ENCODE data around the gene RAF1. TPM values are rescaled to one million over a fixed set of nuclear protein-coding genes. Genes with fewer than 3 reads are reported as not detected.
"Not testable (repeated sequence)": the region's sequence is repeated elsewhere in the genome, so short reads cannot be mapped to it uniquely, and the experiment has no call there.

The RAF1 gene
- total RNA-seq, 2 experiments from 2014 or later = 79.3 to 79.8 TPM

DNA sequence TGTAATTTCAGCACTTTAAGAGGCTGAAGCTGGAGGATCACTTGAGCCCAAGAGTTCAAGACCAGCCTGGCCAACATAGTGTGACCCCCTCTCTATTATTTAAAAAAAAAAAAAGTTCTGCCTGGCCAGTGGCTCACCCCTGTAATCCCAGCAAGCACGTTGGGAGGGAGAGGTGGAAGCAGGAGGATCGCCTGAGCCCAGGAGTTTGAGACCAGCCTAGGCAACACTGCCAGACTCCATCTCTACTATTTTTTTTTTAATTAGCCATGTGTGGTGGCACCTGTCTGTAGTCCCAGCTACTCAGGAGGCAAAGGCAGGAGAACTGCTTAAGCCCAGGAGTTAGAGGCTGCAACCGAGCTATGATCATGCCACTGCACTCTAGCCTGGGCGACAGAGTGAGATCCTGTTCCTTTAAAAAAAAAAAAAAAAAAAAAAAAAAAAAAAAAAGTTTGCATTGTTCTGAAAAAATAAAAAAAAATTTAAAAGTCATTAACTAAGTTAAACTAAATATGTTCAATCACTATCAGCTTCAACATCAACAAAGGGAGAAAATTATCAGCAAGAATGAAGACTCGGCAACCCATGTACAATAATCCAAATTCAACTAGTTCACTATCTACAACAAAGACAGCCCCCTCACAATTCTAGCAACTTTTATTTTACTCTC is 1.9 kb downstream of the RAF1 start:
- Mint-ChIP-seq H3K36me3 (peaks cover 15% of the 10 kb centered on the region), H3K9me3 (peaks cover 2% of the 10 kb centered on the region), H3K4me1 (peaks cover 41% of the 10 kb centered on the region)

DNA sequence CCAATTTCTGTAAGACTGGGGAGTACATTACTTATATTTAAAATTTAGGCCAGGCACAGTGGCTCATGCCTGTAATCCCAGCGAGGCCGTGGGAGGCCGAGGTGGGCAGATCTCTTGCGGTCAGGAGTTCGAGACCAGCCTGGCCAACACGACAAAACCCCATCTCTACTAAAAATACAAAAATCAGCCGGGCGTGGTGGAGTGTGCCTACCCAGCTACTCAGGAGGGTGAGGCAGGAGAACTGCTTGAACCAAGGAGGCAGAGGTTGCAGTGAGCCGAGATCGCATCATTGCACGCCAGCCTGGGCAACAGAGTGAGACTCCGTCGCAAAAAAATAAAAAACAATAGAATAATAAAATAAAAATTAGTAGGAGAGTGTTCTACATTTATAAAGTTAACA is 2.5 kb downstream of the RAF1 start:
- peak overlapping the region; percentile 40 for H3K4me3 Mint-ChIP-seq
- DNase-seq, H3K27me3 Mint-ChIP-seq, H3K9me3 Mint-ChIP-seq: not testable (repeated sequence)
- H3K27ac Mint-ChIP-seq = peak overlapping the region; percentile 45
- peaks cover 15% of the 10 kb centered on the region for H3K36me3 Mint-ChIP-seq
- H3K4me1 Mint-ChIP-seq = peaks cover 47% of the 10 kb centered on the region

More for the DNA sequence above, 1.9 kb downstream of the RAF1 start:
- peak overlapping the region; percentile 88 for H3K4me3 Mint-ChIP-seq
- H3K27ac Mint-ChIP-seq = peak overlapping the region; percentile 73
- H3K27me3 Mint-ChIP-seq = no peaks in the 10 kb centered on the region
- DNase-seq = no peak

DNA sequence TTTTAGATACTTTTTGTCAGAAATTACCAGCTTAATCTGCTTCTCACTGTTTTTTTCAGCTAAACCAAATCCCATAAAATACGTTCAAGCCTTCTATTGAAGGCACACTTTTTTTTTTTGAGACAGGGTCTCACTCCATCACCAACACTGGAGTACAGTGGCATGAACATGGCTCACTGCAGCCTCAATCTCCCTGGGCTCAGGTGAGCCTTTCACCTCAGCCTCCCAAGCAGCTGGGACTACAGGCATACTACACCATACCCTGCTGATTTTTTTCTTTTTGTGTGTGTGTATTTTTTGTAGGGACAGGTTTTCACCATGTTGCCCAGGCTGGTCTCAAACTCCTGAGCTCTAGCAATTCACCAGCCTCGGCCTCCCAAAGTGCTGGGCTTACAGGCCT is 3.7 kb downstream of the RAF1 start:
- Mint-ChIP-seq H3K9me3 (no peaks in the 10 kb centered on the region), H3K4me3 (no peak overlapping the region), H3K36me3 (peaks cover 24% of the 10 kb centered on the region), H3K27ac (no peak overlapping the region), H3K4me1 (peaks cover 57% of the 10 kb centered on the region), H3K27me3 (no peaks in the 10 kb centered on the region)
- no peak for DNase-seq

DNA sequence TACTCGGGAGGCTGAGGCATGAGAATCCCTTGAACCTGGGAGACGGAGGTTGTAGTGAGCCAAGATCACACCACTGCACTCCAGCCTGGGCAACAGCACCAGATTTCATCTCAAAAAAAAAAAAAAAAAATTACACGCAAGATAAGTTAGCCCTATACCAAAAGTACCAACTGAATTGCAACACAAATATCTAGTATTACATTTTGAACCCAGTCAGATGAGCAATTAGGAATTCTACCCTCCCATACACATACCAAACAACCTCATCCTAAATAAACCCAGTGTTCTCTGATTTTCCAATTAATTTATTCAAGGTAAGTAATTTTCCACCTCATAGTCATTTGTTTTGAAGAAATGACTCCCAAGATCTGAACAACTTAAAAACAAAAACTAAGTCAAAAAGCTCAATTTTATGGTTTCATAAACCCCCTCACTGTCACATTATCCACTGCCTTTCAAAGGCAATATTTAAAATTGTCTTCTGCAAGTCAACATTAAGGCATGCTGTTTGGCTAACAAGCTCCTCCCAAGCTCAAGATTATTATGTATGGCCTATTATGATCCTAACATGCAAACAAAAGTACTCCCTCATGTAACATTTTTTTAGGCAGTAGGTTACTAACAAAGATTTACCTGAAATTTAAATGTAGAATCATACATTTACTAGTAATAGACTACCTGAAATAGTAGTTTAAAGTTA is 4.5 kb downstream of the RAF1 start:
- Mint-ChIP-seq H3K9me3 (no peaks in the 10 kb centered on the region), H3K4me1 (peaks cover 56% of the 10 kb centered on the region), H3K36me3 (peaks cover 24% of the 10 kb centered on the region), H3K4me3 (no peak overlapping the region), H3K27ac (peak overlapping the region; percentile 7), H3K27me3 (no peaks in the 10 kb centered on the region)
- no peak for DNase-seq

DNA sequence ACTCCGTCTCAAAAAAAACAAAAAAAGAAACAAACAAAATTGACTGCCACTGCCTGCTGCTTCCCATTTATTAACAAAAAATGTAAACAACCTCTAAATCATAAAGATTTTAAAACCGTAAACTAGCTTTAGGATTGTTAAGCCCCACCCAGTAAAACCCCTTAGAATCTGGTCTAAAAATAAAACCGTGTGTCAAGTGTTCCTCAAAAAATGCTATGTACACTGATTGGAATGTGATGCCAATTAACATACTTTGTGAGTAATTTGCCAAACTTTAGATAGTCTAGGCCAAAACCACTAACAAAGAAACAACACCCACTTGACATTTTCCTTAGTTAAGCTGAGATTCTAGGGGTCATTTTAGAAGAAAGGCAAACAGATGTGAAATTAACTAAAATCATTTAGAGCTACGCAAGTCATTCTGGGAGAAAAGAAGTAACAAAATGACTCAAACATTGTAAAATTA is 5.3 kb downstream of the RAF1 start:
- DNase-seq = no peak
- Mint-ChIP-seq H3K4me1 (peaks cover 57% of the 10 kb centered on the region), H3K27ac (no peak overlapping the region), H3K36me3 (peaks cover 24% of the 10 kb centered on the region), H3K9me3 (no peaks in the 10 kb centered on the region), H3K27me3 (no peaks in the 10 kb centered on the region), H3K4me3 (peak overlapping the region; percentile 45)

DNA sequence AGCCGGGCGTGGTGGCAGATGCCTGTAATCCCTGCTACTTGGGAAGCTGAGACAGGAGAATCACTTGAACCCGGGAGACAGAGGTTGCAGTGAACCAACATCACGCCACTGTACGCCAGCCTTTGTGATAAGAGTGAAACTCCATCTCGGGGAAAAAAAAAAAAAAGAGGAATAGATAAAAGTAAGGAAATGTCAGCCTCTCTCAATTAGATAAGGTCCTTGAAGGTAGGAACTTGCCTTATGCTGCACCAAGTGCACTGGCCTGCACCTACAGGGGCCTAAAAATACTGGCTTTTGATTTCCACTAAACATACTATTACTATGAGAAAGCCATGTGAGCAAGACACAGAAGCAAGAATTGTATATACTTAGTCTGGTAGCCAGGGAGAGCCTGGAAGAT is 7.1 kb downstream of the RAF1 start:
- DNase-seq = no peak
- no peak overlapping the region for H3K4me3 Mint-ChIP-seq
- H3K4me1 Mint-ChIP-seq = peaks cover 59% of the 10 kb centered on the region
- H3K36me3 Mint-ChIP-seq = peaks cover 21% of the 10 kb centered on the region
- no peak overlapping the region for H3K27ac Mint-ChIP-seq
- no peaks in the 10 kb centered on the region for H3K9me3 Mint-ChIP-seq
- no peaks in the 10 kb centered on the region for H3K27me3 Mint-ChIP-seq

DNA sequence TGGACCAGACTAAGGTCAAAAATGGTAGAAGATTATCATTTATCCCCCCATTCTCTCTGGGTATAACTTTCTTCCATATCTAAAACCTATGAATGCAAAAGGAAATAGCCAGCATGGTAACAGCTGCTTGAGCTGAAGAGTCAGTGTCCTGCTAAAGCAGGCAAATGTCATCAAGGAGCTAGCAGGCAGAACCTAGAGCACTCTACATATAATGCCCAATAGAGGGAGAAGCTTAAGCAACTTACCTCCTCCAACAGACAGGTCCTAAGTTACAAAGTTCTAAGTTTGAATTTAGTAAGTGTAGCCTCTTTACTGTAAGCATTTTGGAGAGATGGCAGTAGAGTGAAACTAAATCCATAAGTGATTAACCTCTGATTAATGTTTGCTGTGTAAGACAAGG is 7.7 kb downstream of the RAF1 start:
- no peaks in the 10 kb centered on the region for H3K27me3 Mint-ChIP-seq
- no peaks in the 10 kb centered on the region for H3K9me3 Mint-ChIP-seq
- peaks cover 21% of the 10 kb centered on the region for H3K36me3 Mint-ChIP-seq
- no peak for DNase-seq
- H3K27ac Mint-ChIP-seq = no peak overlapping the region
- H3K4me1 Mint-ChIP-seq = peaks cover 59% of the 10 kb centered on the region
- H3K4me3 Mint-ChIP-seq = no peak overlapping the region

DNA sequence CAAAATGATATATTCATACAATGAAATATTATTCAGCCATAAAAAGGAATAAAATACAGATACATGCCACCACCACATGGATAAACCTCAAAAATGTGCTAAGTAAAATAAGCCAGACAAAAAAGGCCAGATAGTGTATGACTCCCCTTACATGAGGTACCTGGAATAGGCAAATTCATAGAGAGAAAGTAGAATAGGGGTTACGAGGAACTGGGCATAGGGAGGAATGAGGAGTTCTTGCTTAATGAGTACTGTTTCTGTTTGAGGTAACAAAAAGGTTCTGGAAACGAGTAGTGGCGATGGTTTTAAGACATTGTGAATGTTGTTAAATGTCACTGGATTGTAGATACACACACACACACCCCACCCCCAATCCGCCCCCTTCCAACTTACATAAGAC is 8.2 kb downstream of the RAF1 start:
- H3K4me3 Mint-ChIP-seq = no peak overlapping the region
- no peaks in the 10 kb centered on the region for H3K9me3 Mint-ChIP-seq
- peaks cover 56% of the 10 kb centered on the region for H3K4me1 Mint-ChIP-seq
- no peaks in the 10 kb centered on the region for H3K27me3 Mint-ChIP-seq
- no peak for DNase-seq
- peaks cover 21% of the 10 kb centered on the region for H3K36me3 Mint-ChIP-seq
- no peak overlapping the region for H3K27ac Mint-ChIP-seq

DNA sequence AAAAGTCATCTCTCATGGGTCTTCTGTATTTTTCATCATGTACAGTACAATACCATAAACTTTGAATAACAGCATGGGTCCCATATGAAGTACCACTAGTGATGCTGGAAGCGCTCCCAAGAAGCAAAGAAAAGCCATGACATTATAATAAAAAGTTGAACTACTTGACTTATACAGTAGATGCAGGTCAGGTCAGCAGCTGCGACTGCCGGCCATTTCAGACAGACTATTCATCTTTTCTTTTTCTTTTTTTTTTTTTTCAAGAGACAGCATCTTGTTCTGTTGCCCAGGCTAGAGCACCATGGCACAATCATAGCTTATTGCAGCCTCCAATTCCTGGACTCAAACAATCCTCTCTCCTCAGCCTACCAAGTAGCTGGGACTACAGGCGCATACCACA is 10.2 kb downstream of the RAF1 start:
- Mint-ChIP-seq H3K36me3 (peaks cover 17% of the 10 kb centered on the region), H3K9me3 (no peaks in the 10 kb centered on the region), H3K4me1 (peaks cover 48% of the 10 kb centered on the region), H3K27ac (no peak overlapping the region), H3K4me3 (no peak overlapping the region), H3K27me3 (no peaks in the 10 kb centered on the region)
- DNase-seq = no peak

DNA sequence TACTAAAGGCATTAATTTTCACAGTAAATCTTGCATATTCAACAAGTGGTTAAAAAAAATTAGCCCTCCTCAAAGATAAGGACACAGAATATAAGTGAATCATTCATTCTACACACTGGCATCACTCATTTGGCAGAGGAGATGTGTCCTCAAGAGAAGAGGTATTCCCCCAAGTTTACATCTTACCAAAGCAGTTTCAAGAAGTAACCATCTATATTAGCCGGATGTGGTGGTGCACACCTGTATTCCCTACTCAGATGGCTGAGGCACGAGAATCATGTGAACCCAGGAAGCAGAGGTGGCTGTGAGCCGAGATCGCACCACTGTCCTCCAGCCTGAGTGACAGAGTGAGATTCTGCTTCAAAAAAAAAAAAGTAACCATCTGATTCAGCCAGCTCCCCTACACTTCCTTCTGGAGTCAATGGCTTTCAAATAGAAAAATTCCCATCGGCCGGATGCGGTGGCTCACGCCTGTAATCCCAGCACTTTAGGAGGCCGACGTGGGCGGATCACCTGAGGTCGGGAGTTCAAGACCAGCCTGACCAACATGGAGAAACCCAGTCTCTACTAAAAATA is 15.4 kb downstream of the RAF1 start:
- H3K27ac Mint-ChIP-seq = no peak overlapping the region
- no peaks in the 10 kb centered on the region for H3K27me3 Mint-ChIP-seq
- no peaks in the 10 kb centered on the region for H3K9me3 Mint-ChIP-seq
- H3K36me3 Mint-ChIP-seq = no peaks in the 10 kb centered on the region
- no peak overlapping the region for H3K4me3 Mint-ChIP-seq
- DNase-seq = no peak
- H3K4me1 Mint-ChIP-seq = peaks cover 45% of the 10 kb centered on the region

DNA sequence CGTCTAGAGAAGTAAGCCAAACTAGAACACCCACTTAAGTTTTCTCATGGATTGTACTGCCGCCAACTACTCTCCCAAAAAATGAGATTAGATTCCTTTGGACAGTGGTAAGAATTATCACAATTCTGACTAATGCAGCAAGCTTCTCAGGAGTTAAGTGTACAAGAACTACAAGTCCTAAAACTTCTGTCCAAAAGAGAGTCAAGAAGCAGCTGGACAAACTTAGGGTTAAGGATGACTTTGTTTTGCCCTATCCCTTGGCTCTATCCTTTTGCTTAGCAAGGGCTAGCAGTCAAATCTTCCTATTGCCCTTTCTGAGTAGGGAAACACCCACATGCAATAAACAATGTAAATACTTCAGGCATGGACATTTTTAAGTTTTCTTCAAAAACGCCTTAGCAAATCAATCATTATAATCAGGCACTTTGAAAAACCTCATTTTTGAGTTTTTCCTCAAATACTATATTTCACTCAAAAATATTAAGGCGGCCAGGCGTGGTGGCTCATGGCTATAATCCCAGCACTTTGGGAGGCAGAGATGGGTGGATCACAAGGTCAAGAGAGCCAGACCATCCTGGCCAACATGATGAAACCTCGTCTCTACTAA is 19.5 kb downstream of the RAF1 start:
- DNase-seq = no peak
- Mint-ChIP-seq H3K27ac (no peak overlapping the region), H3K27me3 (no peaks in the 10 kb centered on the region), H3K36me3 (peaks cover 19% of the 10 kb centered on the region), H3K9me3 (peaks cover 5% of the 10 kb centered on the region), H3K4me3 (no peak overlapping the region), H3K4me1 (peaks cover 36% of the 10 kb centered on the region)

DNA sequence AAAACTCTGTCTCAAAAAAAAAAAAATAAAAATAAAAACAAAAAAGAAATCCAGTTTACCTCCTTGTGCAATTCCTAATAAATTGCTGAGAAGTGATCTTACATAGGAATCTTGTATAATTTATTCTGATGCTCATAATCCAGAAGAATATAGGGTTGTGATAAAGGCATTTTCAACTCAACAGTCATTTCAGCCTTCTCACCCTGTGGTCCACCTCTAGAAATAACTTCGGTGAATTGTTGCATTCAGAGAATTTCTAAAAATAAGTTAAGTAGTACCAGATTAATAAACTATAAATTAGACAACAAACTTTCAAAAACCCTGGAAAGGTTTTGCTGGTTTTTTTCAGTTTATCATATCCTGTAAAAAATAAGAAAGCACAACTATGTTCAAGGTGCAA is 20.2 kb downstream of the RAF1 start:
- peaks cover 5% of the 10 kb centered on the region for H3K9me3 Mint-ChIP-seq
- H3K4me1 Mint-ChIP-seq = peaks cover 34% of the 10 kb centered on the region
- H3K4me3 Mint-ChIP-seq = no peak overlapping the region
- peaks cover 22% of the 10 kb centered on the region for H3K36me3 Mint-ChIP-seq
- H3K27ac Mint-ChIP-seq = no peak overlapping the region
- no peaks in the 10 kb centered on the region for H3K27me3 Mint-ChIP-seq
- no peak for DNase-seq

DNA sequence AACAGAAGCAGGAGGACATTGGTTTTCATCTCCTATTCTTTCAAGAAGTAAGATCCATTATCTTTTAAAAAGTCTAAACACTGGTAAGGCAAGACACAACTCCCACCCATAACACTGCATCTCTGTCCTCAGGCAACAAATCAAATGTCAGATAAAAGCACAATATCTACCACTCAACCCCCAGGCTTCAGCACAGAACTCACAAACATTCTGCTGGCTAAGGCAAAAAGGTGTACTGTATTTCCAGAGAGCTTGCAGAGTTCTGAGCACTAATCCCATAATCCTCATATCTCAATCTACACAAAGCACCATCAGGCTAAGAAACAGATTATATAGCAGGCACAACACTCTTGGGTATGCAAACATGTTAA is 20.9 kb downstream of the RAF1 start:
- H3K4me1 Mint-ChIP-seq = peaks cover 32% of the 10 kb centered on the region
- no peaks in the 10 kb centered on the region for H3K27me3 Mint-ChIP-seq
- H3K36me3 Mint-ChIP-seq = peaks cover 25% of the 10 kb centered on the region
- peaks cover 5% of the 10 kb centered on the region for H3K9me3 Mint-ChIP-seq
- no peak for DNase-seq
- H3K27ac Mint-ChIP-seq = no peak overlapping the region
- H3K4me3 Mint-ChIP-seq = no peak overlapping the region

DNA sequence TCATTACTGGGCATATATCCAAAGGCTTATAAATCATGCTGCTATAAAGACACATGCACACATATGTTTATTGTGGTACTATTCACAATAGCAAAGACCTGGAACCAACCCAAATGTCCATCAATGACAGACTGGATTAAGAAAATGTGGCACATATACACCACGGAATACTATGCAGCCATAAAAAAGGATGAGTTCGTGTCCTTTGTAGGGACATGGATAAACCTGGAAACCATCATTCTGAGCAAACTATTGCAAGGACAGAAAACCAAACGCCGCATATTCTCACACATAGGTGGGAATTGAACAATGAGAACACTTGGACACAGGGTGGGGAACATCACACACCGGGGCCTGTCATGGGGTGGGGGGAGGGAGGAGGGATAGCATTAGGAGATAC is 23.1 kb downstream of the RAF1 start:
- H3K27me3 Mint-ChIP-seq, H3K9me3 Mint-ChIP-seq, H3K27ac Mint-ChIP-seq, H3K4me3 Mint-ChIP-seq, DNase-seq: not testable (repeated sequence)
- Mint-ChIP-seq H3K4me1 (peaks cover 29% of the 10 kb centered on the region), H3K36me3 (peaks cover 34% of the 10 kb centered on the region)

DNA sequence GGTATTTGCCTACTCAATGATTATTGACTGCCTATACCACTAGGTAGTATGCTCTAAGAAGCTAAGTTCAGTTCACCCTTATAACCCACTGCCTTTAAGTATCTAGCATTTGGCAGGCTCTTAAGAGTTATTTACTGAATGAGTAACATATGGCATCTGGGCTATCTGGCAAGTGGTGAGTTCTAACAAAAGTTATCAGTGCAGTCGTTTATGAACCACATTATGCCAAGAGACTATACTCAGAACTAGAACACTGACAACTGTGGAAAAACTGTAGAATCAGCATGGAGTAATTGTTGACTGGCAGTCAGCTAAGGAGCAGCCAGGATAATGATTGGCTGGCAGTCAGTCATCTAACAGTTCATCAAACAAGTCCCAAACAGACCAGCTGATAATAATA is 25.8 kb downstream of the RAF1 start:
- peaks cover 46% of the 10 kb centered on the region for H3K36me3 Mint-ChIP-seq
- no peak overlapping the region for H3K4me3 Mint-ChIP-seq
- peaks cover 5% of the 10 kb centered on the region for H3K9me3 Mint-ChIP-seq
- DNase-seq = no peak
- no peaks in the 10 kb centered on the region for H3K27me3 Mint-ChIP-seq
- H3K4me1 Mint-ChIP-seq = peaks cover 21% of the 10 kb centered on the region
- H3K27ac Mint-ChIP-seq = no peak overlapping the region
